Activated naive CD4-positive, alpha-beta T cell treated with anti-CD3 and anti-CD28 coated beads, Interleukin-2, amount 10 ng/mL, durations not matched to agents 7 days and 5 days (primary cell): ENCODE results near the gene GDPD5.
A peak's percentile ranks its signal among the peaks of the same experiment; 100 is the strongest.

ENCODE experiments used
- CTCF ChIA-PET: fragments of 350-600 bp; sonication (Branson Sonifier 250); formaldehyde crosslinking; loops from one replicate; lab custom pipeline; 2021; ENCODE audit warnings: antibody characterized with exemption; lab: Charles Lee
- DNase-seq: peaks from one replicate; pipeline ENCODE4 v3.0.0-alpha.2; 2020
- H3K27ac Mint-ChIP-seq: one replicate; pipeline ENCODE4 v1.8.0; 2021; ENCODE audit warnings: mild to moderate bottlenecking, moderate library complexity, mixed read lengths
- H3K27me3 Mint-ChIP-seq: one replicate; pipeline ENCODE4 v1.8.0; 2021; ENCODE audit warnings: mild to moderate bottlenecking, mixed read lengths
- H3K36me3 Mint-ChIP-seq: one replicate; pipeline ENCODE4 v1.8.0; 2021; ENCODE audit warnings: mixed read lengths
- H3K4me1 Mint-ChIP-seq: one replicate; pipeline ENCODE4 v1.8.0; 2021; ENCODE audit warnings: mixed read lengths
- H3K4me3 Mint-ChIP-seq: one replicate; pipeline ENCODE4 v1.8.0; 2021; ENCODE audit warnings: mild to moderate bottlenecking, moderate library complexity, mixed read lengths
- H3K9me3 Mint-ChIP-seq: one replicate; pipeline ENCODE4 v1.8.0; 2021; ENCODE audit warnings: mixed read lengths

Gene GDPD5, protein sequence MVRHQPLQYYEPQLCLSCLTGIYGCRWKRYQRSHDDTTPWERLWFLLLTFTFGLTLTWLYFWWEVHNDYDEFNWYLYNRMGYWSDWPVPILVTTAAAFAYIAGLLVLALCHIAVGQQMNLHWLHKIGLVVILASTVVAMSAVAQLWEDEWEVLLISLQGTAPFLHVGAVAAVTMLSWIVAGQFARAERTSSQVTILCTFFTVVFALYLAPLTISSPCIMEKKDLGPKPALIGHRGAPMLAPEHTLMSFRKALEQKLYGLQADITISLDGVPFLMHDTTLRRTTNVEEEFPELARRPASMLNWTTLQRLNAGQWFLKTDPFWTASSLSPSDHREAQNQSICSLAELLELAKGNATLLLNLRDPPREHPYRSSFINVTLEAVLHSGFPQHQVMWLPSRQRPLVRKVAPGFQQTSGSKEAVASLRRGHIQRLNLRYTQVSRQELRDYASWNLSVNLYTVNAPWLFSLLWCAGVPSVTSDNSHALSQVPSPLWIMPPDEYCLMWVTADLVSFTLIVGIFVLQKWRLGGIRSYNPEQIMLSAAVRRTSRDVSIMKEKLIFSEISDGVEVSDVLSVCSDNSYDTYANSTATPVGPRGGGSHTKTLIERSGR

DNA sequence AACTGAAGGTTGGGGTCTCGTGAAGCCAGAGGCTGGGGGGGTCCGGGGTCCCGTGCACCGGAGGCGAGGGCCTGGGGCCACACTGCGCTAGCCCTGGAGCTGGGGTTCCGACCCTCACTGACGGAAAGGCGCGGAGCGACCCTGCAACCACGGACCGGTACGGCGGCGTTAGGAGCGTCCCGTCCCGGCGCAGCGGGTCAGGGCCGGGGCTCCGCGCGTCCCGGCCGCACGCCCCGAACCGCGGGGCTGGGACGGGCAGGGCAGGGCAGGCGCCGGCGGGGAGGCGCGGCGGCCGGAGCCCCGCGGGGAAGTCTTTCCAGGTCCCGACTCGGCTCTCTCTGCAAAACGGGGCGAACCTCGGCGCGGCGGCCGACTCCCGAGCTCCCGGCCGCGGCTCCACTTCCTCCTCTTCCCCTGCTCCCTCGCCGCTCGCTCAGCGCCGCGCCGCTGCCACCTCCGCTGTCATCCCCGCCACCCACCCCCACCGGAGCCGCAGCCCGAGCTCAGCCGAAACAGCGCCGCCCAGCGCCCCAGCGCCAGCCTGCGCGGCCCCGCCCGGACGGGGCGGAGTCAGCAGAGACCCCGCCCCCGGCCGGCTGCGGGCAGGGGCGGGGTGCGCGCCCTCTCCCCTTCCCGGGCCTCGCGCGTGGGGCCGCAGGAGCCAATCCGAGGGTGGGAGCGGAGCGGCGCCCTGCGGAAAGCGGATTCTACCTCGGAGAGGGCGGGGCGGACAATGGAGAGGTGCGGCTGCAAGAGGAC is at the start of gene GDPD5:
GDPD5 (minus strand) TSS at position 509 of the 759 bp plus-strand sequence. CDS start 48,206 bp downstream, outside the sequence.
- peak; percentile 96 for DNase-seq
- Mint-ChIP-seq H3K27me3 (peaks cover 63% of the 10 kb centered on the region), H3K27ac (peak within 1 kb of the TSS; percentile 75), H3K4me3 (peak within 1 kb of the TSS; percentile 86), H3K36me3 (peaks cover 4% of the 10 kb centered on the region), H3K4me1 (peaks cover 37% of the 10 kb centered on the region), H3K9me3 (no peaks in the 10 kb centered on the region)
- CTCF ChIA-PET, result interaction anchor here (0.7 to 1.8 kb wide), 5 partner anchors 29 to 136 kb away, joined by 3 to 10 read pairs (median 4); no protein-coding TSS in a partner anchor

DNA sequence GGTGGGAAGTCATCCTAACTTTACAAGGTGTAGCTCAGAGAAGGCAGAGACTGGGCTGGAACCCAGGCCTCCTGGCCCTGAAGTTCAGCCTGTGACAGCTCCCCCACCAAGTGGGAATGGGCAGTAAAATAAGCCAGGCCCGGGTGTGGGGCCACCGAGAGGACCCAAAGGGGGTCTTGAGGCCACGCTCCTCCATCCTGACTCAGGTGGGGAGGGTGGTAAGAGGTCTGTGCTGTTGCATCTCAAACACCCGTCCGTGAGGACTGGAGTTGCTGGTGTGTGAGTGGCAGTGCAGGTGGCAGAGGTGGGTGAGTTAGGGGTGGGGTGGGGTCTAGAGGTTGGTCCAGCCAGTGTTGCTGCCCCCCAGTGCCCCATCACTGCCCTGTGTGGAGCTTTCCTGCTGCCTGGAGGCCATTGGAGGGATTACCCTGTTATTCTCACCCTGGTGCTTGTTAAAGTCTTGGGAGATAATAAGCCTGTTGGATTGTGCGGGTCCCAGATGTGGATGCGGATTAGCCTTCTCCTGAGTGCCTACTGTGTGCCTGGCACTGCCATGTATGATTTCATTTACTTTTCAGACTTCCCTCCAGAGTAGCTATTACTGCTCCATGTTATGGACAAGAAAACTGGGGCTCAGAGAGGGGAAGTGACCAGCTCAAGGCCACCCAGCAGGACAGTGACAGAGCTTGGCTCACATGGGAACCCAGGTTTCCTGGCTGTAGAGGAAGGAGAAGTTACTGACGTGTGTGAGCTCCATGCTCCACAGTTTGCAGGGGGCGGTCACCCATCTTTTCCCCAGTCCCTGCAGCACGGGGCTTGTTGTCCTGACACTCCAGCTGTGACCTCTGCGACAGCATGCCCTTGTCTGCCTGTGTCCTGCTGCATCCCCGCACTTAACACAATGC is 49.2 kb upstream of the GDPD5 start:
- peaks cover 15% of the 10 kb centered on the region for H3K27me3 Mint-ChIP-seq
- no peak for DNase-seq
- H3K27ac Mint-ChIP-seq, result no peak overlapping the region
- no peaks in the 10 kb centered on the region for H3K9me3 Mint-ChIP-seq
- H3K36me3 Mint-ChIP-seq, result peaks cover 6% of the 10 kb centered on the region
- CTCF ChIA-PET, result interaction anchor here (0.7 to 3.1 kb wide), 7 partner anchors 8 to 186 kb away, joined by 3 to 20 read pairs (median 5); no protein-coding TSS in a partner anchor
- peaks cover 15% of the 10 kb centered on the region for H3K4me1 Mint-ChIP-seq
- no peak overlapping the region for H3K4me3 Mint-ChIP-seq

DNA sequence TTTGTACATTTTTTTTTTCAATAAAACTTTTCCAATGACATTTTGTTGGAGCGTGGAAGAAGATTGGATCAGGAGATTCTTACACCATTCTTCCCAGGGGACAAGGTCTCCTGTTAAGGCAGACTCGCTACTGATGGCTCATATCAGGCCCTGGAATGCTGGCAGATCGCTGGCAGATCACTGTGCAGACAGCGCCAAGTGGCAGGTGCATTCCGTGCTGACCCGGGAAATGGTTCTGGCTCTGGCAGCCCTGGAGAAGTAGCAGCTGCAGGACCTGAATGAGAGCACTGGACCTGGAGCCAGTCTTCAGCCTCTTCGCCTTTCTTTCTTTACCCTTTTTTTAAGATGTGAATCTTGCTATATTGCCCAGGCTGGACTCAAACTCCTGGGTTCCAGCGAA is 47.0 kb upstream of the GDPD5 start:
- Mint-ChIP-seq H3K27me3 (peaks cover 14% of the 10 kb centered on the region), H3K36me3 (peaks cover 14% of the 10 kb centered on the region), H3K9me3 (no peaks in the 10 kb centered on the region), H3K4me3 (no peak overlapping the region), H3K4me1 (peaks cover 7% of the 10 kb centered on the region), H3K27ac (no peak overlapping the region)
- DNase-seq, result no peak
- CTCF ChIA-PET, result no interaction called here

DNA sequence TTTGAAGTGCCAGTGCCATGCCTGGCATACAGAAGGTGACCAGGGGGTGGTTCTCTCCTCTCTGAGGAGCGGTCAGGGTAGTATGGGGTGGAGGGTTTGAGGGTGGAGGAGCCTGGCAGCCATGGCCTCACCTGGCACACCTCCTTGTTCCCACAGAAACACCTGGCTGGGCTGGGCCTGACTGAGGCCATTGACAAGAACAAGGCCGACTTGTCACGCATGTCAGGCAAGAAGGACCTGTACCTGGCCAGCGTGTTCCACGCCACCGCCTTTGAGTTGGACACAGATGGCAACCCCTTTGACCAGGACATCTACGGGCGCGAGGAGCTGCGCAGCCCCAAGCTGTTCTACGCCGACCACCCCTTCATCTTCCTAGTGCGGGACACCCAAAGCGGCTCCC is 45.9 kb upstream of the GDPD5 start:
- Mint-ChIP-seq H3K9me3 (no peaks in the 10 kb centered on the region), H3K4me3 (no peak overlapping the region), H3K4me1 (peaks cover 6% of the 10 kb centered on the region), H3K27me3 (peaks cover 9% of the 10 kb centered on the region), H3K36me3 (peaks cover 15% of the 10 kb centered on the region), H3K27ac (no peak overlapping the region)
- DNase-seq, result no peak
- CTCF ChIA-PET, result interaction anchor here (0.9 kb wide), 1 partner anchor 11 kb away, joined by 3 read pairs; no protein-coding TSS in a partner anchor

DNA sequence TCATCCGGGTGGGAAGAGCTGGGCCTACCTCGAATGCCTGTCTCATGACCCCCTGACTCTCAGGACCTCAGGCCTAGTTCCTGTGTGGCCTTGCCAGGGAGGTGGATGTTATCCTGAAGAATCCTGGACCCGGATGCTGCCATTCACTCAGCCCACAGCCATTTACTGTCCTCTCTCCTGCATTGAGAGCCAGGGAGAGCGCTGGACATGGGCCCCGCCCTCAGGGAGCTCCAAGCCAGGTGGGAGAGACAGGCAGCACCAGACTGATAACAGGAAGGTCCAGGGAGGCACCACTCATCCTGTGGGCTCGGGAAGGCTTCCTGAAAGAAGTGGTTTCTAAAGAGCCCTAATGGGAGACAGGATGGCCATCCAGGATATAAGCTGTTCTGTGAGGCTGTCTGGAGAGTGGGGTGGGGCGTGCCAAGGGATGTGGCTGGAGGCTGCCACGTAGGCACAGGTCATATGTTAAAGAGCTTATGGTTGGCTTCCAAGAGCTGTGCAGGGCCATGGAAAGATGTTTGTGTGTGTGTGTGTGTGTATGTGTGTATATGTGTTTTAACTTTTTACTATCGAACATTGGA is 44.9 kb upstream of the GDPD5 start:
- peaks cover 4% of the 10 kb centered on the region for H3K4me1 Mint-ChIP-seq
- peaks cover 15% of the 10 kb centered on the region for H3K36me3 Mint-ChIP-seq
- no peak overlapping the region for H3K27ac Mint-ChIP-seq
- no peak for DNase-seq
- no peak overlapping the region for H3K4me3 Mint-ChIP-seq
- H3K9me3 Mint-ChIP-seq, result no peaks in the 10 kb centered on the region
- no peaks in the 10 kb centered on the region for H3K27me3 Mint-ChIP-seq
- CTCF ChIA-PET, result interaction anchor here (0.6 to 0.9 kb wide), 2 partner anchors 12 to 24 kb away, joined by 3 read pairs; no protein-coding TSS in a partner anchor

DNA sequence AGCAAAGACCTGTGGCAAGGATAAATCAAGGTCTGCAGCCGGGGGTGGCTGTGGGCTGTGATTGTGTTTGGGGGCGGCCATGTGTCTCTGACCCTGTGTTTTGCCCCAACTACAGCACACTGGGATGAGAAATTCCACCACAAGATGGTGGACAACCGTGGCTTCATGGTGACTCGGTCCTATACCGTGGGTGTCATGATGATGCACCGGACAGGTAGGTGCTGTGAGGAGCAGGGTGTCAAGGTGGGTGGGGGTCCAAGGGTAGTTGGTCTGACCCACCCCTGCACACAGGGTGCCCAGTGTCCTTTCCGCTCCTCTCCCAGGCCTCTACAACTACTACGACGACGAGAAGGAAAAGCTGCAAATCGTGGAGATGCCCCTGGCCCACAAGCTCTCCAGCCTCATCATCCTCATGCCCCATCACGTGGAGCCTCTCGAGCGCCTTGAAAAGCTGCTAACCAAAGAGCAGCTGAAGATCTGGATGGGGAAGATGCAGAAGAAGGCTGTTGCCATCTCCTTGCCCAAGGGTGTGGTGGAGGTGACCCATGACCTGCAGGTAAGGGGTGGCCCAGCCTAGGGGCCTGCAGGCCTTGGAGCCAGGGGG is 43.0 kb upstream of the GDPD5 start:
- no peaks in the 10 kb centered on the region for H3K9me3 Mint-ChIP-seq
- CTCF ChIA-PET, result interaction anchor here (1.3 to 4.5 kb wide), 3 partner anchors 7 to 10 kb away, joined by 4 to 20 read pairs (median 11); no protein-coding TSS in a partner anchor
- H3K36me3 Mint-ChIP-seq, result peaks cover 15% of the 10 kb centered on the region
- no peak for DNase-seq
- no peaks in the 10 kb centered on the region for H3K27me3 Mint-ChIP-seq
- peaks cover 13% of the 10 kb centered on the region for H3K4me1 Mint-ChIP-seq
- no peak overlapping the region for H3K4me3 Mint-ChIP-seq
- no peak overlapping the region for H3K27ac Mint-ChIP-seq

DNA sequence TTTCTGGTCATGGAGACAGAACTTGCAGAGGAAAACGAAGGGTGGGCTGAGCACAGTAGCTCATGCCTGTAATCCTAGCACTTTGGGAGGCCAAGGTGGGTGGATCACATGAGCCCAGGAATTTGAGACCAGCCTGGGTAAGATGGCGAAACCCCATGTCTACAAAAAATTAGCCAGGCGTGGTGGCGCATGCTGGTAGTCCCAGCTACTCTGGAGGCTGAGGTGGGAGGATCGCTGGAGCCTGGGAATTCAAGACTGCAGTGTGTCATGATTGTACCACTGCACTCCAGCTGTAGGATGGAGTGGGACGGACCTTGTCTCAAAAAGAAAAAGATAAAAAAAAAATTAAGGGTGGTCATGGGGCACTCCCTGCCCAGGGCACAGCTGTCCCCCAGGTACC is 42.2 kb upstream of the GDPD5 start:
- H3K4me1 Mint-ChIP-seq, result peaks cover 20% of the 10 kb centered on the region
- DNase-seq, result no peak
- no peaks in the 10 kb centered on the region for H3K9me3 Mint-ChIP-seq
- peaks cover 15% of the 10 kb centered on the region for H3K36me3 Mint-ChIP-seq
- CTCF ChIA-PET, result interaction anchor here (3.7 to 4.5 kb wide), 2 partner anchors 8 to 10 kb away, joined by 11 to 20 read pairs; no protein-coding TSS in a partner anchor
- H3K4me3 Mint-ChIP-seq, result no peak overlapping the region
- no peak overlapping the region for H3K27ac Mint-ChIP-seq
- H3K27me3 Mint-ChIP-seq, result no peaks in the 10 kb centered on the region

DNA sequence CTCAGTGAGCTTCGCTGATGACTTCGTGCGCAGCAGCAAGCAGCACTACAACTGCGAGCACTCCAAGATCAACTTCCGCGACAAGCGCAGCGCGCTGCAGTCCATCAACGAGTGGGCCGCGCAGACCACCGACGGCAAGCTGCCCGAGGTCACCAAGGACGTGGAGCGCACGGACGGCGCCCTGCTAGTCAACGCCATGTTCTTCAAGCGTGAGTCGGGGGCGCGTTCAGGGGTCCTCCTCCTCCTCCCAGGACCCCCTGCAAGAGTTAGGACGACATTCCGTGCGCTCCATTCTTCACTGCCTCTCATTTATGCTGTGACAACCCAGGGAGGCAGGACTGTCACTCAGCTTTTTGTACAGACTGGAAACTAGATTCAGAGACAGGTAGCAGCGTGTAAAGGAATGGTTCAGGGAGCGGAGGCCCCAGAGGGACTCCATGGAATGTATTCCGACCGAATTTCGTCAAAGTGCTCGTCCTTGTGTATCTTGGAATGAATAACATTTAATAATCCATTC is 41.1 kb upstream of the GDPD5 start:
- CTCF ChIA-PET, result interaction anchor here (3.7 to 4.5 kb wide), 2 partner anchors 9 to 11 kb away, joined by 11 to 20 read pairs; no protein-coding TSS in a partner anchor
- Mint-ChIP-seq H3K36me3 (peaks cover 12% of the 10 kb centered on the region), H3K4me3 (no peak overlapping the region)

DNA sequence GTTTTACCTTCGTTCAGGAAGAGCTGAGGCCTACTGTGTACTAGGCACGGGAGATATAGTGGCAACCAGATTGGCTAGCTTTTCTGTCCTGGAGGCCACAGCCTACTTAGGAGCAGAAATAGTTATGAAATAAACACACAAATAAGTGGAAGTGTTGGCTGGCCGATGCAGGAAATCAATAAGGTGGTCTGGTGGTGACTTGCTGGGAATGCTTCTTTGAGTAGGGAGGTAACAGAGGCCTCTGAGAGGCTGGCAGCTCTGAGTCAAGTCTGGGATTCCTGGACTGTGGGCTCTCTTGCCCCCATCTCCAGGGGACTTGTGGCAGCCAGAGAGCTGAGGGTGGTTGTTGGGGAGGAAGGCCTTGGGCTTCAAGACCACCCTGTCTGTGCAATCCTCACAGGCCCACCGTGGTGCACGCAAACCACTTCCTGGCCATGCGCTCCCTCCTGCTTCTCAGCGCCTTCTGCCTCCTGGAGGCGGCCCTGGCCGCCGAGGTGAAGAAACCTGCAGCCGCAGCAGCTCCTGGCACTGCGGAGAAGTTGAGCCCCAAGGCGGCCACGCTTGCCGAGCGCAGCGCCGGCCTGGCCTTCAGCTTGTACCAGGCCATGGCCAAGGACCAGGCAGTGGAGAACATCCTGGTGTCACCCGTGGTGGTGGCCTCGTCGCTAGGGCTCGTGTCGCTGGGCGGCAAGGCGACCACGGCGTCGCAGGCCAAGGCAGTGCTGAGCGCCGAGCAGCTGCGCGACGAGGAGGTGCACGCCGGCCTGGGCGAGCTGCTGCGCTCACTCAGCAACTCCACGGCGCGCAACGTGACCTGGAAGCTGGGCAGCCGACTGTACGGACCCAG is 40.4 kb upstream of the GDPD5 start:
- CTCF ChIA-PET, result interaction anchor here (1.4 to 4.5 kb wide), 4 partner anchors 9 to 19 kb away, joined by 4 to 20 read pairs (median 8); no protein-coding TSS in a partner anchor
- Mint-ChIP-seq H3K36me3 (peaks cover 12% of the 10 kb centered on the region), H3K9me3 (no peaks in the 10 kb centered on the region), H3K27me3 (no peaks in the 10 kb centered on the region), H3K4me3 (no peak overlapping the region), H3K4me1 (peaks cover 37% of the 10 kb centered on the region), H3K27ac (no peak overlapping the region)
- DNase-seq, result no peak

More for the DNA sequence above, 41.1 kb upstream of the GDPD5 start:
- peaks cover 31% of the 10 kb centered on the region for H3K4me1 Mint-ChIP-seq
- no peaks in the 10 kb centered on the region for H3K27me3 Mint-ChIP-seq
- no peak for DNase-seq
- H3K9me3 Mint-ChIP-seq, result no peaks in the 10 kb centered on the region
- H3K27ac Mint-ChIP-seq, result no peak overlapping the region

DNA sequence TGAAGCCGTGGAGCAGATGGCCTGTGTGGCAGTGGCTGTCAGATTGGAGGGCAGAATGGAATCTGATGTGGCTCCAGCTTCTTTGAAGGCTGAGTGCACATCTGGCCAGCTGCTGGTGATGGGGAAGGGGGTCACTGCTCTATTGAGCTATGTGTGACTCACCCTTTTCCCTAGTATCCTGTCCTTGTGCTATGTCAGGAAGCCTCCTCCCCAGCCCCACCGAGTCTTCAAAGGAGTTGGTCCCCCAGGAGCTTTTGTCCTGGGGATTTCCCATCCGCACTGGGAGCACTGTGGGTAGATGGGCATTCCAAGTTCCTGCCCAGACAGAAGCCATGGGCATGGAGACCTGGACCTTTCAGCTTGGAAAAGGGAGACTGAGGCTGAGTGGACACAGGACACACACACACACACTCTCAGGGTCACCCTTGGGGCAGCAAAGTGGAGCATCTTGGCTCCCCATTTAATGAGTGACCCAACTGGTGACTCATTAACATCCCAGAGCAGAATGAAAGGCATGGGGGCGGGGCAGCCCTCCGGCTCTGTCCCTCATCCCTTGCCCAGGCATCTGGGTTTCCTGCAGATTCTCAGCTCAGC is 39.6 kb upstream of the GDPD5 start:
- H3K27me3 Mint-ChIP-seq, result no peaks in the 10 kb centered on the region
- H3K4me3 Mint-ChIP-seq, result no peak overlapping the region
- DNase-seq, result no peak
- CTCF ChIA-PET, result interaction anchor here (1.4 to 4.5 kb wide), 4 partner anchors 10 to 18 kb away, joined by 4 to 20 read pairs (median 8); no protein-coding TSS in a partner anchor
- H3K9me3 Mint-ChIP-seq, result no peaks in the 10 kb centered on the region
- H3K27ac Mint-ChIP-seq, result no peak overlapping the region
- peaks cover 9% of the 10 kb centered on the region for H3K36me3 Mint-ChIP-seq
- H3K4me1 Mint-ChIP-seq, result peaks cover 42% of the 10 kb centered on the region

DNA sequence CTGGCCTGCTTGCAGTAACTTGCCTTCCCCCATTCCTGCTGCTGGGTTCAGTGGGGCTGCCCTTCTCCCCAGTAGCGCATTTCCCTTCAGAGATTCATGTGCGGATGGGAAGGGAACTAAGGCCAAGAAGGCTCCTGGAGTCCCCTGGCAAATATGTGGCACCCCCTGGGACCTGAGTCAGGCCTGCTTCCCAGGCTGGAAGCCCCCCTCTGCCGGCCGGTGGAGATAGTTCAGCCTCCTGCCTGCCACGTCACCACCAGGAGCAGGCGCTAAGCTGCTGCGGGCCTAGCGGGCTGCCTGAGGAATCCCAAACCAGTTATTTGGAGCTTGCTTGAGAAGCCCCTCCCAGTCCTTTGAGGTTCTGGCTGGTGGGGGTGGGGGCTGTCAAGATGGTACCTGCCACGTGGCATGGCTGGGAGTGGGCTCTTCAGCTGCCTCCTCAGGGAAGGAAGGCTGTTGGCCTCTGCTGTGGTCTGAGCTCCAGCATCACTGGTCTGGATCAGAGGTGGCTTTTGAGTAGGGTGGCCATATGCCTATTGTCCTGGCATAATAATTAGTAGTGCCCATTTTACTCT is 38.3 kb upstream of the GDPD5 start:
- Mint-ChIP-seq H3K27me3 (peaks cover 8% of the 10 kb centered on the region), H3K4me3 (peak overlapping the region; percentile 98), H3K36me3 (peaks cover 9% of the 10 kb centered on the region), H3K9me3 (no peaks in the 10 kb centered on the region), H3K4me1 (peaks cover 42% of the 10 kb centered on the region), H3K27ac (no peak overlapping the region)
- DNase-seq, result no peak
- CTCF ChIA-PET, result interaction anchor here (1.8 to 4.5 kb wide), 2 partner anchors 12 to 14 kb away, joined by 4 to 20 read pairs; no protein-coding TSS in a partner anchor
